GM23338 (cell line): ENCODE measurements around the gene GRM4. TPM values are rescaled to one million over a fixed set of nuclear protein-coding genes. Genes with fewer than 3 reads are reported as not detected.

Source experiments
- CREB1 ChIP-seq: fragments of 250-450 bp; sonication (Bioruptor Pico); IDR thresholded peaks from 2 replicates; pipeline ENCODE4 v1.5.0; 2020; ENCODE audit warnings: low read depth, mild to moderate bottlenecking, moderate library complexity
- CTCF ChIP-seq, 2 experiments: fragments of 200-600 bp in 1 of 2; sonication (generic) in 1 of 2; conservative IDR thresholded peaks; 2 replicates each; pipeline versions ENCODE4 v1.5.1 to v1.6.1; 2016 to 2017; ENCODE audit warnings: antibody characterized with exemption in 2 of 2, low read depth in 2 of 2, mild to moderate bottlenecking in 2 of 2, moderate library complexity in 1 of 2
- EZH2 ChIP-seq: fragments of 200-600 bp; sonication (generic); IDR thresholded peaks from one replicate; pipeline ENCODE4 v1.8.0; 2017; ENCODE audit warnings: antibody characterized with exemption, mild to moderate bottlenecking, low read depth; ENCODE audit not compliant: unreplicated experiment
- EZH2phosphoT487 ChIP-seq: fragments of 200-600 bp; sonication (generic); IDR thresholded peaks from one replicate; pipeline ENCODE4 v1.8.1; 2018; ENCODE audit warnings: antibody characterized with exemption; ENCODE audit not compliant: unreplicated experiment
- JUNB ChIP-seq: IDR thresholded peaks from one replicate; pipeline ENCODE4 v1.6.1; 2016; ENCODE audit warnings: antibody characterized with exemption; ENCODE audit not compliant: unreplicated experiment
- POLR2AphosphoS5 ChIP-seq: IDR thresholded peaks from 2 replicates; pipeline ENCODE4 v1.6.1; 2016; ENCODE audit warnings: antibody characterized with exemption, low read depth
- REST ChIP-seq: IDR thresholded peaks from one replicate; pipeline ENCODE4 v1.6.1; 2018; ENCODE audit warnings: antibody characterized with exemption; ENCODE audit not compliant: unreplicated experiment
- ZNF114 ChIP-seq: fragments of 250-450 bp; sonication (Bioruptor Pico); IDR thresholded peaks from 2 replicates; pipeline ENCODE4 v1.5.0; 2020; ENCODE audit warnings: mild to moderate bottlenecking, moderate library complexity
- polyA plus RNA-seq: library from polyadenylated mRNA; unstranded; fragments of >200 nt; fragmentation: Nextera tagmentation; extraction: Ambion mirVana; gene quantifications from 2 replicates; pipeline ENCODE4 v1.2.1, GENCODE V29; 2016
- total RNA-seq: library from RNA; depleted of rRNA; stranded (reverse); fragments of >200 nt; shearing (Covaris generic); gene quantifications from 2 replicates; pipeline ENCODE4 v1.2.3, GENCODE V29; 2014
- TF ChIP-seq, protein P1 (sequence below): fragments of 250-450 bp; sonication (Bioruptor Pico); IDR thresholded peaks from 2 replicates; pipeline ENCODE4 v1.5.0; 2020; ENCODE audit warnings: mild to moderate bottlenecking, moderate library complexity
- TF ChIP-seq, protein P2 (sequence below): IDR thresholded peaks from 2 replicates; pipeline ENCODE4 v1.6.1; 2016; ENCODE audit warnings: antibody characterized with exemption

Gene GRM4
- total and polyA plus RNA-seq, 2 experiments from 2014 or later = 7.0 to 30.6 TPM

- TF ChIP-seq, protein P1, sequence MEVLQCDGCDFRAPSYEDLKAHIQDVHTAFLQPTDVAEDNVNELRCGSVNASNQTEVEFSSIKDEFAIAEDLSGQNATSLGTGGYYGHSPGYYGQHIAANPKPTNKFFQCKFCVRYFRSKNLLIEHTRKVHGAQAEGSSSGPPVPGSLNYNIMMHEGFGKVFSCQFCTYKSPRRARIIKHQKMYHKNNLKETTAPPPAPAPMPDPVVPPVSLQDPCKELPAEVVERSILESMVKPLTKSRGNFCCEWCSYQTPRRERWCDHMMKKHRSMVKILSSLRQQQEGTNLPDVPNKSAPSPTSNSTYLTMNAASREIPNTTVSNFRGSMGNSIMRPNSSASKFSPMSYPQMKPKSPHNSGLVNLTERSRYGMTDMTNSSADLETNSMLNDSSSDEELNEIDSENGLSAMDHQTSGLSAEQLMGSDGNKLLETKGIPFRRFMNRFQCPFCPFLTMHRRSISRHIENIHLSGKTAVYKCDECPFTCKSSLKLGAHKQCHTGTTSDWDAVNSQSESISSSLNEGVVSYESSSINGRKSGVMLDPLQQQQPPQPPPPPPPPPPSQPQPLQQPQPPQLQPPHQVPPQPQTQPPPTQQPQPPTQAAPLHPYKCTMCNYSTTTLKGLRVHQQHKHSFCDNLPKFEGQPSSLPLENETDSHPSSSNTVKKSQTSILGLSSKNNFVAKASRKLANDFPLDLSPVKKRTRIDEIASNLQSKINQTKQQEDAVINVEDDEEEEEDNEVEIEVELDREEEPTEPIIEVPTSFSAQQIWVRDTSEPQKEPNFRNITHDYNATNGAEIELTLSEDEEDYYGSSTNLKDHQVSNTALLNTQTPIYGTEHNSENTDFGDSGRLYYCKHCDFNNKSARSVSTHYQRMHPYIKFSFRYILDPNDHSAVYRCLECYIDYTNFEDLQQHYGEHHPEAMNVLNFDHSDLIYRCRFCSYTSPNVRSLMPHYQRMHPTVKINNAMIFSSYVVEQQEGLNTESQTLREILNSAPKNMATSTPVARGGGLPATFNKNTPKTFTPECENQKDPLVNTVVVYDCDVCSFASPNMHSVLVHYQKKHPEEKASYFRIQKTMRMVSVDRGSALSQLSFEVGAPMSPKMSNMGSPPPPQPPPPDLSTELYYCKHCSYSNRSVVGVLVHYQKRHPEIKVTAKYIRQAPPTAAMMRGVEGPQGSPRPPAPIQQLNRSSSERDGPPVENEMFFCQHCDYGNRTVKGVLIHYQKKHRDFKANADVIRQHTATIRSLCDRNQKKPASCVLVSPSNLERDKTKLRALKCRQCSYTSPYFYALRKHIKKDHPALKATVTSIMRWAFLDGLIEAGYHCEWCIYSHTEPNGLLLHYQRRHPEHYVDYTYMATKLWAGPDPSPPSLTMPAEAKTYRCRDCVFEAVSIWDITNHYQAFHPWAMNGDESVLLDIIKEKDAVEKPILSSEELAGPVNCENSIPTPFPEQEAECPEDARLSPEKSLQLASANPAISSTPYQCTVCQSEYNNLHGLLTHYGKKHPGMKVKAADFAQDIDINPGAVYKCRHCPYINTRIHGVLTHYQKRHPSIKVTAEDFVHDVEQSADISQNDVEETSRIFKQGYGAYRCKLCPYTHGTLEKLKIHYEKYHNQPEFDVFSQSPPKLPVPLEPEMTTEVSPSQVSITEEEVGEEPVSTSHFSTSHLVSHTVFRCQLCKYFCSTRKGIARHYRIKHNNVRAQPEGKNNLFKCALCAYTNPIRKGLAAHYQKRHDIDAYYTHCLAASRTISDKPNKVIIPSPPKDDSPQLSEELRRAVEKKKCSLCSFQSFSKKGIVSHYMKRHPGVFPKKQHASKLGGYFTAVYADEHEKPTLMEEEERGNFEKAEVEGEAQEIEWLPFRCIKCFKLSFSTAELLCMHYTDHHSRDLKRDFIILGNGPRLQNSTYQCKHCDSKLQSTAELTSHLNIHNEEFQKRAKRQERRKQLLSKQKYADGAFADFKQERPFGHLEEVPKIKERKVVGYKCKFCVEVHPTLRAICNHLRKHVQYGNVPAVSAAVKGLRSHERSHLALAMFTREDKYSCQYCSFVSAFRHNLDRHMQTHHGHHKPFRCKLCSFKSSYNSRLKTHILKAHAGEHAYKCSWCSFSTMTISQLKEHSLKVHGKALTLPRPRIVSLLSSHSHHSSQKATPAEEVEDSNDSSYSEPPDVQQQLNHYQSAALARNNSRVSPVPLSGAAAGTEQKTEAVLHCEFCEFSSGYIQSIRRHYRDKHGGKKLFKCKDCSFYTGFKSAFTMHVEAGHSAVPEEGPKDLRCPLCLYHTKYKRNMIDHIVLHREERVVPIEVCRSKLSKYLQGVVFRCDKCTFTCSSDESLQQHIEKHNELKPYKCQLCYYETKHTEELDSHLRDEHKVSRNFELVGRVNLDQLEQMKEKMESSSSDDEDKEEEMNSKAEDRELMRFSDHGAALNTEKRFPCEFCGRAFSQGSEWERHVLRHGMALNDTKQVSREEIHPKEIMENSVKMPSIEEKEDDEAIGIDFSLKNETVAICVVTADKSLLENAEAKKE (CRISPR knock-in tag) = no peak
- TF ChIP-seq EZH2 (no peak), REST (no peak), EZH2phosphoT487 (no peak), CTCF (conservative IDR thresholded peaks at IDR 0.05; ENCODE audit: low read depth in 2 of 2) (no peak), JUNB (no peak), CREB1 (CRISPR knock-in tag) (no peak), POLR2AphosphoS5 (no peak), ZNF114 (CRISPR knock-in tag) (no peak)
- TF ChIP-seq, protein P2, sequence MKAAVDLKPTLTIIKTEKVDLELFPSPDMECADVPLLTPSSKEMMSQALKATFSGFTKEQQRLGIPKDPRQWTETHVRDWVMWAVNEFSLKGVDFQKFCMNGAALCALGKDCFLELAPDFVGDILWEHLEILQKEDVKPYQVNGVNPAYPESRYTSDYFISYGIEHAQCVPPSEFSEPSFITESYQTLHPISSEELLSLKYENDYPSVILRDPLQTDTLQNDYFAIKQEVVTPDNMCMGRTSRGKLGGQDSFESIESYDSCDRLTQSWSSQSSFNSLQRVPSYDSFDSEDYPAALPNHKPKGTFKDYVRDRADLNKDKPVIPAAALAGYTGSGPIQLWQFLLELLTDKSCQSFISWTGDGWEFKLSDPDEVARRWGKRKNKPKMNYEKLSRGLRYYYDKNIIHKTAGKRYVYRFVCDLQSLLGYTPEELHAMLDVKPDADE = no peak
Observed at GRCh38 chr6:34140075-34140474, 5.8 kb downstream of the GRM4 start (continued).
